GM12865 (cell line): ENCODE measurements around the gene NTRK3.

ENCODE experiments used
- DNase-seq: peaks from one replicate; pipeline ENCODE4 v3.0.0; 2010; ENCODE audit warnings: low read depth
- H3K4me3 ChIP-seq: 2 replicates; pipeline ENCODE4 v1.5.1; 2011; ENCODE audit warnings: mild to moderate bottlenecking, low read depth, low read length, control low read depth
- CTCF ChIP-seq: IDR thresholded peaks from 2 replicates; pipeline ENCODE4 v1.5.1; 2011; ENCODE audit warnings: low read length, control low read depth, low read depth, inconsistent platforms; ENCODE audit not compliant: insufficient read depth; ENCODE audit errors: missing control alignments

The NTRK3 gene

GRCh38 chr15:87828608-87829007, 427.9 kb downstream of the NTRK3 start:
- no peak for DNase-seq
- no peak for TF ChIP-seq CTCF
- H3K4me3 ChIP-seq: no peak overlapping the region

- H3K4me3 ChIP-seq: no peak overlapping the region
- no peak for TF ChIP-seq CTCF
- no peak for DNase-seq
These were observed 429.4 kb downstream of the NTRK3 start for GRCh38 chr15:87827131-87827530.

GRCh38 chr15:87826119-87826747, 430.3 kb downstream of the NTRK3 start:
- no peak for DNase-seq
- H3K4me3 ChIP-seq: no peak overlapping the region
- no peak for TF ChIP-seq CTCF

GRCh38 chr15:87818756-87819155, 437.8 kb downstream of the NTRK3 start:
- no peak overlapping the region for H3K4me3 ChIP-seq
- TF ChIP-seq CTCF: no peak
- no peak for DNase-seq

GRCh38 chr15:87817553-87817952, 439.0 kb downstream of the NTRK3 start:
- no peak for TF ChIP-seq CTCF
- H3K4me3 ChIP-seq: no peak overlapping the region
- no peak for DNase-seq

GRCh38 chr15:87816811-87817210, 439.7 kb downstream of the NTRK3 start:
- DNase-seq: no peak
- TF ChIP-seq CTCF: no peak
- no peak overlapping the region for H3K4me3 ChIP-seq

GRCh38 chr15:87816016-87816415, 440.5 kb downstream of the NTRK3 start:
- no peak for TF ChIP-seq CTCF

More at GRCh38 chr15:87816016-87816415, 440.5 kb downstream of the NTRK3 start:
- no peak for DNase-seq
- H3K4me3 ChIP-seq: no peak overlapping the region
